A549 (cell line): ENCODE data around the gene MATR3.

Experiments used
- CTCF ChIP-seq: fragments of >200 bp; sonication (Bioruptor Twin); formaldehyde crosslinking; IDR thresholded peaks from 3 replicates; pipeline ENCODE4 v1.5.1; 2016
- ESRRA ChIP-seq: fragments of 150-350 bp; IDR thresholded peaks from 2 replicates; pipeline ENCODE4 v1.6.1; 2014; ENCODE audit warnings: mild to moderate bottlenecking, low read length, borderline replicate concordance
- FOSL2 ChIP-seq, 2 experiments: fragments of 450-650 bp in 1 of 2; fragments of >200 bp in 1 of 2; sonication (Bioruptor Twin) in 1 of 2; formaldehyde crosslinking; IDR thresholded peaks; 2 replicates each; pipeline versions ENCODE4 v1.5.0 to v1.6.1; 2016 to 2020; ENCODE audit warnings: mild to moderate bottlenecking in 1 of 2, moderate library complexity in 1 of 2
- MAZ ChIP-seq: fragments of 150-350 bp; IDR thresholded peaks from 2 replicates; pipeline ENCODE4 v1.6.1; 2014; ENCODE audit warnings: antibody characterized with exemption, low read depth, low read length, borderline replicate concordance
- MYC ChIP-seq: IDR thresholded peaks from 2 replicates; pipeline ENCODE4 v1.6.1; 2012; ENCODE audit warnings: mild to moderate bottlenecking, inconsistent platforms, low read length, improper control_type of control experiment, borderline replicate concordance
- TF ChIP-seq, protein P1 (sequence below): IDR thresholded peaks from 2 replicates; pipeline ENCODE4 v1.6.1; 2012

GRCh38 chr5:139275536-139275935 is 18.0 kb upstream of the MATR3 start:
- TF ChIP-seq CTCF (no peak), FOSL2 (IDR thresholded peaks at IDR 0.05) (no peak), FOSL2 (CRISPR knock-in tag; IDR thresholded peaks at IDR 0.05) (no peak), MYC (no peak), ESRRA (no peak), MAZ (no peak)
- TF ChIP-seq, protein P1, sequence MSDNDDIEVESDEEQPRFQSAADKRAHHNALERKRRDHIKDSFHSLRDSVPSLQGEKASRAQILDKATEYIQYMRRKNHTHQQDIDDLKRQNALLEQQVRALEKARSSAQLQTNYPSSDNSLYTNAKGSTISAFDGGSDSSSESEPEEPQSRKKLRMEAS = no peak
